ENCODE data around the gene TMEM255B.
"Not testable (repeated sequence)": the region's sequence is repeated elsewhere in the genome, so short reads cannot be mapped to it uniquely, and the experiment has no call there.

Gene TMEM255B

GRCh38 chr13:113819731-113820715 is 61.0 kb downstream of the TMEM255B start:
- Mint-ChIP-seq H3K4me1 (peaks cover 24% of the 10 kb centered on the region), H3K36me3 (peaks cover 18% of the 10 kb centered on the region), H3K4me3 (no peak overlapping the region), H3K27ac (no peak overlapping the region), H3K9me3 (no peaks in the 10 kb centered on the region), H3K27me3 (peaks cover 4% of the 10 kb centered on the region)
- DNase-seq = no peak
- CTCF ChIA-PET = interaction anchor here (0.7 kb wide), 1 partner anchor 147 kb away, joined by 3 read pairs; no protein-coding TSS in a partner anchor

- Mint-ChIP-seq H3K4me3 (no peak overlapping the region), H3K9me3 (no peaks in the 10 kb centered on the region), H3K27ac (no peak overlapping the region)
Observed at GRCh38 chr13:113820813-113821651, 62.0 kb downstream of the TMEM255B start.

GRCh38 chr13:113821847-113822246 is 62.8 kb downstream of the TMEM255B start:
- Mint-ChIP-seq H3K36me3 (peaks cover 12% of the 10 kb centered on the region), H3K27me3 (no peaks in the 10 kb centered on the region), H3K4me1 (peaks cover 7% of the 10 kb centered on the region), H3K27ac (no peak overlapping the region), H3K4me3 (no peak overlapping the region), H3K9me3 (no peaks in the 10 kb centered on the region)
- CTCF ChIA-PET = no interaction called here
- DNase-seq = no peak

More at GRCh38 chr13:113820813-113821651, 62.0 kb downstream of the TMEM255B start:
- DNase-seq = no peak
- CTCF ChIA-PET = interaction anchor here (0.7 kb wide), 1 partner anchor 146 kb away, joined by 3 read pairs; no protein-coding TSS in a partner anchor
- H3K27me3 Mint-ChIP-seq = peaks cover 1% of the 10 kb centered on the region
- H3K36me3 Mint-ChIP-seq = peaks cover 15% of the 10 kb centered on the region
- H3K4me1 Mint-ChIP-seq = peaks cover 15% of the 10 kb centered on the region

DNA sequence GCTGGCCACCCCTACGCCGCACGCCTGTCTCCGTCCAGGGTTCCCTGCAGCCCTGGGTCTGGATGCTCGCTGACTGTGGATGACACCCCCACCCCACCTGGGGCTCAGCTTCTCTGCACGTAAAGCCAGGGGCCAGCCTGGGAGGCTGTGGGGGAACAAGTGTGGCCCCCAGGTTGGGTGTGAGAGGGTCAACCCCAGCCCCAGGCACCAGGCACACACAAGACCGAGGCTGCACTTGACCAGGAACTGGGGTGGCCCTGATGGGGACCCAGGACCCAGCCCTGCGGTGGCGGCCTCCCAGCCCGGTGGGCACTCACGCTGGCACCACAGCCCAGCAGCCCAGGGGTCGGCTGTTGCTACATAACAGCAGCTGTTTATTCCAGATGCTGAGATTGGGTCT is 63.2 kb downstream of the TMEM255B start:
- no peaks in the 10 kb centered on the region for H3K9me3 Mint-ChIP-seq
- H3K4me3 Mint-ChIP-seq = no peak overlapping the region
- H3K27me3 Mint-ChIP-seq = no peaks in the 10 kb centered on the region
- no peak overlapping the region for H3K27ac Mint-ChIP-seq
- H3K4me1 Mint-ChIP-seq = peaks cover 4% of the 10 kb centered on the region
- peaks cover 13% of the 10 kb centered on the region for H3K36me3 Mint-ChIP-seq
- CTCF ChIA-PET = interaction anchor here (0.9 kb wide), 1 partner anchor 24 kb away, joined by 3 read pairs; no protein-coding TSS in a partner anchor
- DNase-seq = no peak

GRCh38 chr13:113822956-113823744 is 64.1 kb downstream of the TMEM255B start:
- Mint-ChIP-seq H3K36me3 (peaks cover 17% of the 10 kb centered on the region), H3K27me3 (no peaks in the 10 kb centered on the region), H3K4me1 (no peaks in the 10 kb centered on the region), H3K9me3 (no peaks in the 10 kb centered on the region), H3K4me3 (no peak overlapping the region), H3K27ac (no peak overlapping the region)
- CTCF ChIA-PET = interaction anchor here (0.9 kb wide), 1 partner anchor 24 kb away, joined by 3 read pairs; no protein-coding TSS in a partner anchor
- DNase-seq = no peak

DNA sequence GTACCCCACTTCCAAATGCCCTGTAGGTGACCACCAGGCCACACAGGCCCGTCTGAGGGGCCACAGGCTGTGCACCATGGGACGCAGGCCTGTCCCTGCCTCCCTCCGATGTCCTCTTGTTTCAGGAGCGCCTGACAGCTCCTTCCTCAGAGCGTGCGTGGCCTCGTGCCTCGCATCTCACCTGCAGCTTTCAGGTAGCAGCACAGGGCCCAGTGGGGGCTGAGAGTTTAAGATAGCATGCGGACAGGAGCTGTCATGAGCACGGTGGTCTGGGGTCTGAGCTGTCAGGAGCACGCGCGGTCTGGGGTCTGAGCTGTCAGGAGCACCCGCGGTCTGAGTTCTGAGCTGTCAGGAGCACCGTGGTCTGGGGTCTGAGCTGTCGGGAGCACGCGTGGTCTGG is 64.7 kb downstream of the TMEM255B start:
- CTCF ChIA-PET = no interaction called here
- Mint-ChIP-seq H3K27me3 (no peaks in the 10 kb centered on the region), H3K27ac (no peak overlapping the region), H3K4me3 (no peak overlapping the region), H3K9me3 (no peaks in the 10 kb centered on the region), H3K4me1 (no peaks in the 10 kb centered on the region), H3K36me3 (peaks cover 20% of the 10 kb centered on the region)
- no peak for DNase-seq

- Mint-ChIP-seq H3K36me3 (peaks cover 20% of the 10 kb centered on the region), H3K27ac (no peak overlapping the region), H3K4me3 (no peak overlapping the region), H3K4me1 (no peaks in the 10 kb centered on the region), H3K9me3 (no peaks in the 10 kb centered on the region), H3K27me3 (no peaks in the 10 kb centered on the region)
- CTCF ChIA-PET = no interaction called here
- DNase-seq = no peak
Observed at GRCh38 chr13:113825841-113826240, 66.8 kb downstream of the TMEM255B start.

DNA sequence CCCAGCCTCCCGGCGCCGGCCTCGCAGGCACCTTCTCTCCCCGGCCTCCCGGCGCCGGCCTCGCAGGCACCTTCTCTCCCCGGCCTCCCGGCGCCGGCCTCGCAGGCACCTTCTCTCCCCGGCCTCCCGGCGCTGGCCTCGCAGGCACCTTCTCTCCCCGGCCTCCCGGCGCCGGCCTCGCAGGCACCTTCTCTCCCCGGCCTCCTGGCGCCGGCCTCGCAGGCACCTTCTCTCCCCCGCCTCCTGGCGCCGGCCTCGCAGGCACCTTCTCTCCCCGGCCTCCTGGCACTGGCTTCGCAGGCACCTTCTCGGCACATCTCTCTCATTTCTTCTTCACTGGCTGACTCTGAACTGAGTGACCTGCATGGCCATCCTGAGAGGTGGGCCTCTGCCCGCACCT is 67.4 kb downstream of the TMEM255B start:
- not testable (repeated sequence) for H3K27me3 Mint-ChIP-seq
- peaks cover 17% of the 10 kb centered on the region for H3K36me3 Mint-ChIP-seq

GRCh38 chr13:113827021-113827420 is 68.0 kb downstream of the TMEM255B start:
- peaks cover 17% of the 10 kb centered on the region for H3K36me3 Mint-ChIP-seq
- CTCF ChIA-PET = no interaction called here
- H3K27me3 Mint-ChIP-seq = no peaks in the 10 kb centered on the region
- H3K9me3 Mint-ChIP-seq = no peaks in the 10 kb centered on the region
- no peak overlapping the region for H3K4me3 Mint-ChIP-seq
- no peaks in the 10 kb centered on the region for H3K4me1 Mint-ChIP-seq
- no peak overlapping the region for H3K27ac Mint-ChIP-seq
- no peak for DNase-seq

More for the DNA sequence above, 67.4 kb downstream of the TMEM255B start:
- H3K9me3 Mint-ChIP-seq, CTCF ChIA-PET, H3K4me3 Mint-ChIP-seq, H3K4me1 Mint-ChIP-seq, H3K27ac Mint-ChIP-seq, DNase-seq: not testable (repeated sequence)

GRCh38 chr13:113828282-113828825 is 69.3 kb downstream of the TMEM255B start:
- no peak overlapping the region for H3K27ac Mint-ChIP-seq
- peaks cover 15% of the 10 kb centered on the region for H3K36me3 Mint-ChIP-seq
- CTCF ChIA-PET = no interaction called here
- no peak overlapping the region for H3K4me3 Mint-ChIP-seq
- no peak for DNase-seq
- H3K27me3 Mint-ChIP-seq = no peaks in the 10 kb centered on the region
- H3K4me1 Mint-ChIP-seq = no peaks in the 10 kb centered on the region
- H3K9me3 Mint-ChIP-seq = no peaks in the 10 kb centered on the region

GRCh38 chr13:113830426-113830950 is 71.5 kb downstream of the TMEM255B start:
- H3K36me3 Mint-ChIP-seq, H3K9me3 Mint-ChIP-seq, CTCF ChIA-PET, H3K4me1 Mint-ChIP-seq, H3K4me3 Mint-ChIP-seq, DNase-seq, H3K27ac Mint-ChIP-seq, H3K27me3 Mint-ChIP-seq: not testable (repeated sequence)

DNA sequence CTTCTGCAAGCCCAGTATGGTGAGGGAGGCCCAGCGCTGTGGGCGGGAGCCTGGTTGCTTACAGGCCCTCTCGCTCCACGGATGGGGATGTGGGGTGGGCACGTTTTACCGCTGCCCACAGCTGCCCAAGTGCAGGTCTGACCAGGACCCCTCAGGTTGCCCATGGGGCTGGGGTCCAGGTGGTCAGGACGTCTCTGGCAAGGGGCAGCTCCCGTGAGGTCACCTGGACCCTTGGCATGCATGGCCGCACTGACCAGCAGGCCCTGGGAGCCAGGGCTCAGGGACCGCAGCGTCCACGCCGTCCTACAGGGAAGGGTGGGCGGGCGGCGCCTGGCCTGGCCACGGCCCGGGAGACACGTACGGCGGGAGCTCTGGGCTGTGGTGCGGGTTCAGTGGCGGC is 72.0 kb downstream of the TMEM255B start:
- H3K4me3 Mint-ChIP-seq = no peak overlapping the region
- H3K27ac Mint-ChIP-seq = no peak overlapping the region

DNA sequence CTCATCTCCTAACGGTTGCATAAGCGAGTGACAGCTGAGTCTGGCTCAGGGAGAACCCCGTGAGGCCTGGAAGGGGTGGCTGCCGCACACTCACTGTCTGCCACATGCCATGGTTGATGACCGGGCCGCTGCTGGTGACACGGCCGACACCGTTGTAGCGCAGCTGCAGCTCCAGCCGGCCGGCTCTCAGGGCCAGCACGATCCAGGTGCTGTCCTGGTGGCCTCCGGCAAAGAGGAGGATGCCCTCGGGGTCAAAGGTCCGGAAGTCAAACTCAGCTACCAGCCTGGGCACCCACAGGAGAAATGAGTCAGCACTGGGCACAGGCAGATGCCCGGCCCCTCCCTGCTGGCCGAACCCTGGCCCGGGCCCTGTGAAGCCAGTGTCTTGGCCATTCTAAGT is 73.2 kb downstream of the TMEM255B start:
- no peak for DNase-seq
- Mint-ChIP-seq H3K27ac (no peak overlapping the region), H3K4me3 (no peak overlapping the region), H3K4me1 (peaks cover 7% of the 10 kb centered on the region), H3K9me3 (no peaks in the 10 kb centered on the region), H3K36me3 (peaks cover 8% of the 10 kb centered on the region), H3K27me3 (no peaks in the 10 kb centered on the region)
- CTCF ChIA-PET = no interaction called here

More for the DNA sequence above, 72.0 kb downstream of the TMEM255B start:
- no peak for DNase-seq
- Mint-ChIP-seq H3K36me3 (peaks cover 10% of the 10 kb centered on the region), H3K4me1 (peaks cover 2% of the 10 kb centered on the region), H3K9me3 (no peaks in the 10 kb centered on the region), H3K27me3 (no peaks in the 10 kb centered on the region)
- CTCF ChIA-PET = no interaction called here

All from activated naive CD4-positive, alpha-beta T cell treated with anti-CD3 and anti-CD28 coated beads, Interleukin-2, amount 10 ng/mL, durations not matched to agents 7 days and 5 days (primary cell).